SK-N-SH treated with all-trans-retinoic acid at 6 μM for 48 hours (cell line): ENCODE data around the gene TNFRSF4.

Experiments used
- ATAC-seq: fragments of 200-7000 bp; cut with Tn5 transposase; 3 replicates; pipeline ENCODE4 v1.9.1; 2020; ENCODE audit warnings: mild to moderate bottlenecking, moderate library complexity
- ARNTL ChIP-seq: fragments of 450-650 bp; formaldehyde crosslinking; IDR thresholded peaks from 2 replicates; pipeline ENCODE4 v1.5.0; 2020; ENCODE audit warnings: low read depth, mild to moderate bottlenecking, moderate library complexity, borderline replicate concordance
- CREB5 ChIP-seq: fragments of 250-450 bp; sonication (Bioruptor Pico); IDR thresholded peaks from 2 replicates; pipeline ENCODE4 v1.5.1; 2020; ENCODE audit warnings: low read depth, mild to moderate bottlenecking, moderate library complexity
- CSDC2 ChIP-seq: fragments of 250-450 bp; sonication (Bioruptor Pico); IDR thresholded peaks from 2 replicates; pipeline ENCODE4 v1.5.0; 2020; ENCODE audit warnings: mild to moderate bottlenecking, moderate library complexity
- ESRRG ChIP-seq: fragments of 250-450 bp; sonication (Bioruptor Pico); IDR thresholded peaks from 2 replicates; pipeline ENCODE4 v1.6.1; 2021; ENCODE audit warnings: mild to moderate bottlenecking
- GLIS3 ChIP-seq: fragments of 250-450 bp; sonication (Bioruptor Pico); IDR thresholded peaks from 2 replicates; pipeline ENCODE4 v1.5.0; 2020; ENCODE audit warnings: mild to moderate bottlenecking, moderate library complexity
- ISL1 ChIP-seq: fragments of 250-450 bp; sonication (Bioruptor Pico); IDR thresholded peaks from 2 replicates; pipeline ENCODE4 v2.1.2; 2022; ENCODE audit warnings: mild to moderate bottlenecking, moderate library complexity
- OSR1 ChIP-seq: fragments of 250-450 bp; sonication (Bioruptor Pico); IDR thresholded peaks from 2 replicates; pipeline ENCODE4 v1.8.0; 2022; ENCODE audit warnings: moderate library complexity, mild to moderate bottlenecking, inconsistent platforms
- PATZ1 ChIP-seq: fragments of 250-450 bp; sonication (Bioruptor Pico); IDR thresholded peaks from 2 replicates; pipeline ENCODE4 v1.8.0; 2020; ENCODE audit warnings: mild to moderate bottlenecking, moderate library complexity, borderline replicate concordance
- PPARA ChIP-seq: fragments of 250-450 bp; sonication (Bioruptor Pico); IDR thresholded peaks from 2 replicates; pipeline ENCODE4 v1.5.0; 2020; ENCODE audit warnings: mild to moderate bottlenecking, borderline replicate concordance
- RARB ChIP-seq: fragments of 250-450 bp; sonication (Bioruptor Pico); IDR thresholded peaks from 2 replicates; pipeline ENCODE4 v1.8.0; 2021; ENCODE audit warnings: mild to moderate bottlenecking, moderate library complexity
- SNAI2 ChIP-seq: fragments of 250-450 bp; sonication (Bioruptor Pico); IDR thresholded peaks from 2 replicates; pipeline ENCODE4 v1.5.0; 2020; ENCODE audit warnings: mild to moderate bottlenecking, moderate library complexity
- TCF4 ChIP-seq: fragments of 250-450 bp; sonication (Bioruptor Pico); IDR thresholded peaks from 2 replicates; pipeline ENCODE4 v1.8.0; 2021; ENCODE audit warnings: mild to moderate bottlenecking, moderate library complexity, borderline replicate concordance
- TOX ChIP-seq: fragments of 250-450 bp; sonication (Bioruptor Pico); IDR thresholded peaks from 2 replicates; pipeline ENCODE4 v1.8.0; 2021; ENCODE audit warnings: mild to moderate bottlenecking, moderate library complexity, borderline replicate concordance
- ZC3H10 ChIP-seq: fragments of 250-450 bp; sonication (Bioruptor Pico); IDR thresholded peaks from 2 replicates; pipeline ENCODE4 v1.5.1; 2021; ENCODE audit warnings: mild to moderate bottlenecking, moderate library complexity
- ZFP3 ChIP-seq: fragments of 250-450 bp; sonication (Bioruptor Pico); IDR thresholded peaks from 2 replicates; pipeline ENCODE4 v1.5.0; 2020; ENCODE audit warnings: mild to moderate bottlenecking, moderate library complexity
- ZFP30 ChIP-seq: fragments of 450-650 bp; formaldehyde crosslinking; IDR thresholded peaks from 2 replicates; pipeline ENCODE4 v1.5.0; 2022; ENCODE audit warnings: mild to moderate bottlenecking, moderate library complexity
- ZNF8 ChIP-seq: fragments of 450-650 bp; formaldehyde crosslinking; IDR thresholded peaks from 2 replicates; pipeline ENCODE4 v1.5.0; 2020; ENCODE audit warnings: mild to moderate bottlenecking, moderate library complexity
- TF ChIP-seq, protein P1 (sequence below): fragments of 250-450 bp; sonication (Bioruptor Pico); IDR thresholded peaks from 2 replicates; pipeline ENCODE4 v1.5.0; 2020; ENCODE audit warnings: mild to moderate bottlenecking, moderate library complexity
- TF ChIP-seq, protein P2 (sequence below): fragments of 250-450 bp; sonication (Bioruptor Pico); IDR thresholded peaks from 2 replicates; pipeline ENCODE4 v1.8.0; 2021; ENCODE audit warnings: low read depth, mild to moderate bottlenecking, moderate library complexity, borderline replicate concordance

The TNFRSF4 gene

GRCh38 chr1:1218524-1219200, 4.7 kb upstream of the TNFRSF4 start:
- TF ChIP-seq CSDC2 (CRISPR knock-in tag) (no peak), ZC3H10 (CRISPR knock-in tag) (no peak), ESRRG (CRISPR knock-in tag) (no peak), ZFP30 (CRISPR knock-in tag) (no peak), OSR1 (CRISPR knock-in tag) (no peak), GLIS3 (CRISPR knock-in tag) (no peak), ISL1 (CRISPR knock-in tag) (no peak)
- TF ChIP-seq, protein P1, sequence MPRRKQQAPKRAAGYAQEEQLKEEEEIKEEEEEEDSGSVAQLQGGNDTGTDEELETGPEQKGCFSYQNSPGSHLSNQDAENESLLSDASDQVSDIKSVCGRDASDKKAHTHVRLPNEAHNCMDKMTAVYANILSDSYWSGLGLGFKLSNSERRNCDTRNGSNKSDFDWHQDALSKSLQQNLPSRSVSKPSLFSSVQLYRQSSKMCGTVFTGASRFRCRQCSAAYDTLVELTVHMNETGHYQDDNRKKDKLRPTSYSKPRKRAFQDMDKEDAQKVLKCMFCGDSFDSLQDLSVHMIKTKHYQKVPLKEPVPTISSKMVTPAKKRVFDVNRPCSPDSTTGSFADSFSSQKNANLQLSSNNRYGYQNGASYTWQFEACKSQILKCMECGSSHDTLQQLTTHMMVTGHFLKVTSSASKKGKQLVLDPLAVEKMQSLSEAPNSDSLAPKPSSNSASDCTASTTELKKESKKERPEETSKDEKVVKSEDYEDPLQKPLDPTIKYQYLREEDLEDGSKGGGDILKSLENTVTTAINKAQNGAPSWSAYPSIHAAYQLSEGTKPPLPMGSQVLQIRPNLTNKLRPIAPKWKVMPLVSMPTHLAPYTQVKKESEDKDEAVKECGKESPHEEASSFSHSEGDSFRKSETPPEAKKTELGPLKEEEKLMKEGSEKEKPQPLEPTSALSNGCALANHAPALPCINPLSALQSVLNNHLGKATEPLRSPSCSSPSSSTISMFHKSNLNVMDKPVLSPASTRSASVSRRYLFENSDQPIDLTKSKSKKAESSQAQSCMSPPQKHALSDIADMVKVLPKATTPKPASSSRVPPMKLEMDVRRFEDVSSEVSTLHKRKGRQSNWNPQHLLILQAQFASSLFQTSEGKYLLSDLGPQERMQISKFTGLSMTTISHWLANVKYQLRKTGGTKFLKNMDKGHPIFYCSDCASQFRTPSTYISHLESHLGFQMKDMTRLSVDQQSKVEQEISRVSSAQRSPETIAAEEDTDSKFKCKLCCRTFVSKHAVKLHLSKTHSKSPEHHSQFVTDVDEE (CRISPR knock-in tag), result no peak
- ATAC-seq, result no peak

- ATAC-seq, result no peak
- no peak for TF ChIP-seq GLIS3 (CRISPR knock-in tag)
- TF ChIP-seq ISL1 (CRISPR knock-in tag), result no peak
- TF ChIP-seq ZFP30 (CRISPR knock-in tag), result no peak
- no peak for TF ChIP-seq CREB5 (CRISPR knock-in tag)
- TF ChIP-seq, protein P2, sequence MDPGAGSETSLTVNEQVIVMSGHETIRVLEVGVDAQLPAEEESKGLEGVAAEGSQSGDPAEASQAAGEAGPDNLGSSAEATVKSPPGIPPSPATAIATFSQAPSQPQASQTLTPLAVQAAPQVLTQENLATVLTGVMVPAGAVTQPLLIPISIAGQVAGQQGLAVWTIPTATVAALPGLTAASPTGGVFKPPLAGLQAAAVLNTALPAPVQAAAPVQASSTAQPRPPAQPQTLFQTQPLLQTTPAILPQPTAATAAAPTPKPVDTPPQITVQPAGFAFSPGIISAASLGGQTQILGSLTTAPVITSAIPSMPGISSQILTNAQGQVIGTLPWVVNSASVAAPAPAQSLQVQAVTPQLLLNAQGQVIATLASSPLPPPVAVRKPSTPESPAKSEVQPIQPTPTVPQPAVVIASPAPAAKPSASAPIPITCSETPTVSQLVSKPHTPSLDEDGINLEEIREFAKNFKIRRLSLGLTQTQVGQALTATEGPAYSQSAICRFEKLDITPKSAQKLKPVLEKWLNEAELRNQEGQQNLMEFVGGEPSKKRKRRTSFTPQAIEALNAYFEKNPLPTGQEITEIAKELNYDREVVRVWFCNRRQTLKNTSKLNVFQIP (CRISPR knock-in tag), result no peak
- TF ChIP-seq TOX (CRISPR knock-in tag), result no peak
- no peak for TF ChIP-seq PPARA (CRISPR knock-in tag)
- TF ChIP-seq RARB (CRISPR knock-in tag), result no peak
- TF ChIP-seq OSR1 (CRISPR knock-in tag), result no peak
- no peak for TF ChIP-seq ARNTL (CRISPR knock-in tag)
- TF ChIP-seq ZNF8 (CRISPR knock-in tag), result no peak
- TF ChIP-seq, all 23 proteins: peak for 0
Observed at GRCh38 chr1:1217621-1218523, 3.9 kb upstream of the TNFRSF4 start.

DNA sequence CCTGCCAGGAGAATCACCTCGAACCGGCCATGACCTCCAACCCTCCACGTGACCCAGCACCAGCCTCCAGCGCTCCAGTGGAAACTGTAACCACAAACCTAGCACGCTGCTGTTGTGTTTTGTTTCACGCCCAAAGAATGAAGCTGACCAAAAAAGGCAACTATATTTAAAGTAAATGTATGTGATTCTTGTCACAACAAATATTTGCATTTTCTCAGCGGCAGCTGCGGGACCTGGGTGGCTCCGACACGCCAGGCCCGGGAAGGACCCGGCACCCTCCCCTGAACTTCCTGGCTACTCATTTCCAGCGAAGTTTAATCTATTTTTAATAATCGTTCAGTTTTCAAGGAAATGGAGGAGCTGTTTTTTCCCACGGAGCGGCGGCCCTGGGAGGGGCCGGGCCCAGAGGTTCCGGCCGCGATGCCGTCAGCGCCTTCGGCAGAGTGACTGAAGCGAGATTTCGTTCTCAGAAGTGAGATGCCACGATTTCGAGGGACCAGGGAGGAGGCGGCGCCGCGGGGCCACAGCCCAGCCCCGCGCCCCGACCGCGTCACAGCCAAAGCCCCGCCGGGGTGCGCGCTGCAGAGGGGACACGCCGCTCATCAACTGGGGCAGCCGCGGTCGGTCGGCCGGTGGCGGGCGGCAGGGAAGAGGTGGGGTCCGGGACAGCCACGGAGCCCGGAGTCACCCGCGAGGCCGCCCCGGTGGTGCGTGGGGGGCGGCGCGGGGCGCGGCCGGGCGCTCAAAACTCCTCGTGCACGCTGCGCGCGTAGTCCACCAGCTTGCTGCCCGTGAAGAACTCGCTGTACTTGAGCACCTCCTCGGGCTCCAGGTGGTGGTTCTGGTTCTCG, 3.0 kb upstream of the TNFRSF4 start:
- TF ChIP-seq TCF4 (CRISPR knock-in tag) (no peak), SNAI2 (no peak), ESRRG (CRISPR knock-in tag) (no peak), PATZ1 (CRISPR knock-in tag) (no peak), ZNF8 (CRISPR knock-in tag) (no peak), CSDC2 (CRISPR knock-in tag) (no peak), ZFP3 (CRISPR knock-in tag) (no peak), GLIS3 (CRISPR knock-in tag) (no peak), TOX (CRISPR knock-in tag) (no peak)
- TF ChIP-seq, protein P2 (CRISPR knock-in tag), result no peak
- ATAC-seq, result no peak
